GM12801 (cell line): ENCODE data around the gene NTRK2.

ENCODE experiments used
- CTCF ChIP-seq: IDR thresholded peaks from one replicate; pipeline ENCODE4 v1.5.1; 2011; ENCODE audit warnings: control low read depth; ENCODE audit not compliant: insufficient read length; ENCODE audit errors: extremely low read depth

The NTRK2 gene

GRCh38 chr9:84869091-84869490 lies 199.6 kb downstream of the NTRK2 start:
- no peak for TF ChIP-seq CTCF

GRCh38 chr9:84871983-84872382 lies 202.5 kb downstream of the NTRK2 start:
- TF ChIP-seq CTCF, result no peak

GRCh38 chr9:84874022-84874421 lies 204.5 kb downstream of the NTRK2 start:
- no peak for TF ChIP-seq CTCF

GRCh38 chr9:84874596-84874995 lies 205.1 kb downstream of the NTRK2 start:
- no peak for TF ChIP-seq CTCF

- no peak for TF ChIP-seq CTCF
Observed at GRCh38 chr9:84875193-84875592, 205.7 kb downstream of the NTRK2 start.

- no peak for TF ChIP-seq CTCF
Observed at GRCh38 chr9:84879631-84880030, 210.1 kb downstream of the NTRK2 start.

- no peak for TF ChIP-seq CTCF
Observed at GRCh38 chr9:84880835-84881234, 211.3 kb downstream of the NTRK2 start.

- no peak for TF ChIP-seq CTCF
Observed at GRCh38 chr9:84886866-84887265, 217.3 kb downstream of the NTRK2 start.
